HepG2 (cell line): Measurements from ENCODE around the gene BPIFB2. TPM values are rescaled to one million over a fixed set of nuclear protein-coding genes. Genes with fewer than 3 reads are reported as not detected.

ENCODE experiments used
- ATAC-seq: fragments of 200-7000 bp; cut with Tn5 transposase; 3 replicates; pipeline ENCODE4 v1.9.1; 2020; ENCODE audit warnings: mild to moderate bottlenecking, moderate library complexity
- BruUV-seq: library from RNA; stranded (reverse); fragments of 400-500 nt; replicated peaks from 2 replicates; lab custom pipeline; 2021; lab: Mats Ljungman, UMichigan
- CTCF ChIA-PET: fragments of 300-600 bp; formaldehyde crosslinking; extraction: SDS; loops from one replicate; lab custom pipeline; 2021; ENCODE audit warnings: low total read pairs, inconsistent platforms, low intra/inter-chr PET ratio; lab: Yijun Ruan, JAX
- POLR2A ChIA-PET: fragments of 350-600 bp; sonication (Branson Sonifier 250); formaldehyde crosslinking; loops from one replicate; lab custom pipeline; 2020; ENCODE audit warnings: antibody characterized with exemption, inconsistent platforms; lab: Yijun Ruan, JAX
- DNase-seq: peaks from one replicate; pipeline ENCODE4 v3.0.0-alpha.2; 2015; ENCODE audit warnings: low spot score
- FAIRE-seq: peaks from 3 replicates; lab custom pipeline; 2011; peaks lifted over from hg19 to GRCh38; lab: Jason Lieb, UNC
- H2AFZ ChIP-seq: one replicate; pipeline ENCODE4 v1.6.1; 2011; ENCODE audit warnings: low read length, inconsistent platforms
- H3K27ac ChIP-seq: fragments of 300-600 bp; 3 replicates; pipeline ENCODE4 v1.8.0; 2011; ENCODE audit warnings: mixed run types, mild to moderate bottlenecking, mixed read lengths, low read length, inconsistent platforms; ENCODE audit not compliant: insufficient read depth; ENCODE audit errors: extremely low read length
- H3K27me3 ChIP-seq, 2 experiments: fragments of 200-600 bp in 1 of 2; 2 replicates in 1 of 2; 3 replicates in 1 of 2; pipeline versions ENCODE4 v1.6.0 to v1.8.0; 2011; ENCODE audit warnings: low read length in 2 of 2, mild to moderate bottlenecking in 2 of 2, moderate library complexity in 2 of 2, inconsistent platforms in 1 of 2; ENCODE audit not compliant: insufficient read depth in 2 of 2, control insufficient read depth in 1 of 2
- H3K36me3 ChIP-seq, 2 experiments: fragments of 200-600 bp in 1 of 2; replicated peaks in 1 of 2; 2 replicates in 1 of 2; 3 replicates in 1 of 2; pipeline versions ENCODE4 v1.5.1 to v1.8.0; 2011; ENCODE audit warnings: low read length in 2 of 2, inconsistent platforms in 1 of 2; ENCODE audit not compliant: insufficient read depth in 2 of 2, control insufficient read depth in 1 of 2
- H3K4me1 ChIP-seq: 2 replicates; pipeline ENCODE4 v1.5.1; 2012; ENCODE audit warnings: low read length, inconsistent platforms; ENCODE audit not compliant: insufficient read depth
- H3K4me2 ChIP-seq: 2 replicates; pipeline ENCODE4 v1.6.0; 2011; ENCODE audit warnings: low read depth, low read length, inconsistent platforms
- H3K4me3 ChIP-seq, 3 experiments: fragments of 200-600 bp in 1 of 3; sonication (generic), shearing (Covaris generic) in 1 of 3; replicated peaks in 1 of 3; 2 replicates each; pipeline ENCODE4 v1.5.1; 2011 to 2016; ENCODE audit warnings: low read length in 3 of 3, inconsistent platforms in 2 of 3, low read depth in 2 of 3, mild to moderate bottlenecking in 2 of 3, control low read depth in 1 of 3, mixed read lengths in 1 of 3; ENCODE audit not compliant: insufficient read depth in 1 of 3
- H3K79me2 ChIP-seq: one replicate; pipeline ENCODE4 v1.6.1; 2011; ENCODE audit warnings: low read length, inconsistent platforms; ENCODE audit not compliant: insufficient read depth
- H3K9ac ChIP-seq: 2 replicates; pipeline ENCODE4 v1.6.0; 2011; ENCODE audit warnings: mild to moderate bottlenecking, low read depth, low read length, inconsistent platforms; ENCODE audit not compliant: insufficient read depth
- H3K9me3 ChIP-seq: 2 replicates; pipeline ENCODE4 v1.5.1; 2012; ENCODE audit warnings: mild to moderate bottlenecking, low read length
- H4K20me1 ChIP-seq: 2 replicates; pipeline ENCODE4 v1.6.0; 2011; ENCODE audit warnings: inconsistent platforms, mild to moderate bottlenecking, low read length, moderate library complexity; ENCODE audit not compliant: insufficient read depth
- HNF1A ChIP-seq, 2 experiments: sonication (generic) in 1 of 2; formaldehyde crosslinking in 1 of 2; IDR thresholded peaks; 2 replicates each; pipeline versions ENCODE4 v1.4.0 to v1.6.1; 2016 to 2020; ENCODE audit warnings: borderline replicate concordance in 1 of 2, low read depth in 1 of 2, mild to moderate bottlenecking in 1 of 2, missing genetic modification reagents in 1 of 2
- JARID2 ChIP-seq: sonication (generic); formaldehyde crosslinking; IDR thresholded peaks from 2 replicates; pipeline ENCODE4 v1.8.1; 2023; ENCODE audit warnings: missing genetic modification reagents, inconsistent platforms; ENCODE audit not compliant: insufficient replicate concordance
- WGBS: methylation state at CpG from one replicate; pipeline ENCODE4 v1.1.6; 2017; ENCODE audit warnings: low lambda C conversion rate; 5-methylcytosine and 5-hydroxymethylcytosine counted together
- in situ Hi-C: cut with HindIII; loops from 2 replicates; pipeline ENCODE4 v1.10.0; 2017; ENCODE audit warnings: low pct_unique_long_range_greater_than_20kb; ENCODE audit not compliant: extremely low pct_ligation_motif_present
- intact Hi-C: fragments of 100-400 bp; cut with micrococcal nuclease; formaldehyde crosslinking; loops from one replicate; pipeline ENCODE4 v1.10.0; 2022; ENCODE audit not compliant: unreplicated experiment
- polyA plus RNA-seq, 8 experiments: library from polyadenylated mRNA; depleted of rRNA in 3 of 8; stranded (reverse) in 7 of 8; unstranded in 1 of 8; fragments of >200 nt; fragmentation: Illumina TruSeq in 4 of 8; extraction: Trizol in 4 of 8; gene quantifications; 2 replicates each; pipeline versions ENCODE4 v1.2.1 to v1.2.3, GENCODE V29; 2011 to 2016; ENCODE audit warnings: low read depth in 4 of 8, missing spikeins in 1 of 8, mixed read lengths in 1 of 8; ENCODE audit not compliant: insufficient read depth in 1 of 8
- total RNA-seq, 5 experiments: library from RNA; depleted of rRNA; stranded (reverse); fragments of >200 nt; fragmentation: Illumina TruSeq; extraction: Trizol; gene quantifications; 2 replicates each; pipeline ENCODE4 v1.2.3, GENCODE V29; 2016; ENCODE audit warnings: low read depth in 1 of 5

BPIFB2 gene
- total and polyA plus RNA-seq, 2 of the 13 experiments (the other 11 are each of a cell fraction or from before 2014, with no cell fraction given): 54.5 to 902 TPM

GRCh38 chr20:32985596-32985995, 21.9 kb upstream of the BPIFB2 start:
- ChIA-PET CTCF (no interaction called here), POLR2A (no interaction called here)
- no peak overlapping the region for H3K4me2 ChIP-seq

More at GRCh38 chr20:32985596-32985995, 21.9 kb upstream of the BPIFB2 start:
- Histone ChIP-seq H3K36me3 (no peaks in the 10 kb centered on the region), H4K20me1 (no peaks in the 10 kb centered on the region), H3K9ac (no peak overlapping the region), H3K4me1 (peaks cover 14% of the 10 kb centered on the region), H3K4me3 (no peak overlapping the region), H2AFZ (no peak overlapping the region), H3K27ac (no peak overlapping the region), H3K79me2 (no peaks in the 10 kb centered on the region), H3K27me3 (peaks cover 0 to 48% of the 10 kb centered on the region in 2 experiments; a peak in 2 of 5 replicates)
- in situ Hi-C loops: no loop called here
- intact Hi-C loops: no loop called here
- no TSS peak for BruUV-seq
- FAIRE-seq: no peak
- WGBS: 33% methylated on average over 6 of the region's 6 CpGs
- ATAC-seq: peak; percentile 12; the same call in 1 of the 3 replicates
- TF ChIP-seq JARID2 (CRISPR knock-in tag) (no peak), HNF1A (IDR thresholded peaks at IDR 0.05; ENCODE audit: low read depth) (no peak), HNF1A (CRISPR knock-in tag; IDR thresholded peaks at IDR 0.05; ENCODE audit: borderline replicate concordance) (0 out of 2 replicates have a peak, but pooled peaks have one; percentile 15)
- TF ChIP-seq, all 625 proteins: peak for 1
- DNase-seq: no peak
- no peaks in the 10 kb centered on the region for H3K9me3 ChIP-seq
